ENCODE measurements around the gene P2RX6.

The P2RX6 gene

GRCh38 chr22:20978419-20978818 is 36.5 kb upstream of the P2RX6 start:
- no peak for DNase-seq (ENCODE audit: extremely low read depth, insufficient read length)
- TF ChIP-seq, protein P1, sequence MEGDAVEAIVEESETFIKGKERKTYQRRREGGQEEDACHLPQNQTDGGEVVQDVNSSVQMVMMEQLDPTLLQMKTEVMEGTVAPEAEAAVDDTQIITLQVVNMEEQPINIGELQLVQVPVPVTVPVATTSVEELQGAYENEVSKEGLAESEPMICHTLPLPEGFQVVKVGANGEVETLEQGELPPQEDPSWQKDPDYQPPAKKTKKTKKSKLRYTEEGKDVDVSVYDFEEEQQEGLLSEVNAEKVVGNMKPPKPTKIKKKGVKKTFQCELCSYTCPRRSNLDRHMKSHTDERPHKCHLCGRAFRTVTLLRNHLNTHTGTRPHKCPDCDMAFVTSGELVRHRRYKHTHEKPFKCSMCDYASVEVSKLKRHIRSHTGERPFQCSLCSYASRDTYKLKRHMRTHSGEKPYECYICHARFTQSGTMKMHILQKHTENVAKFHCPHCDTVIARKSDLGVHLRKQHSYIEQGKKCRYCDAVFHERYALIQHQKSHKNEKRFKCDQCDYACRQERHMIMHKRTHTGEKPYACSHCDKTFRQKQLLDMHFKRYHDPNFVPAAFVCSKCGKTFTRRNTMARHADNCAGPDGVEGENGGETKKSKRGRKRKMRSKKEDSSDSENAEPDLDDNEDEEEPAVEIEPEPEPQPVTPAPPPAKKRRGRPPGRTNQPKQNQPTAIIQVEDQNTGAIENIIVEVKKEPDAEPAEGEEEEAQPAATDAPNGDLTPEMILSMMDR (IDR thresholded peaks at IDR 0.05; ENCODE audit: insufficient read depth, low read length, poor library complexity, severe bottlenecking), result no peak
- H3K36me3 ChIP-seq (ENCODE audit: control insufficient read depth, insufficient read depth, low read length), result no peaks in the 10 kb centered on the region
- no peak overlapping the region for H3K4me3 ChIP-seq (replicated peaks; ENCODE audit: low read depth, low read length)
- no peaks in the 10 kb centered on the region for H3K27me3 ChIP-seq (replicated peaks; ENCODE audit: control insufficient read depth, insufficient read depth, low read length)

DNA sequence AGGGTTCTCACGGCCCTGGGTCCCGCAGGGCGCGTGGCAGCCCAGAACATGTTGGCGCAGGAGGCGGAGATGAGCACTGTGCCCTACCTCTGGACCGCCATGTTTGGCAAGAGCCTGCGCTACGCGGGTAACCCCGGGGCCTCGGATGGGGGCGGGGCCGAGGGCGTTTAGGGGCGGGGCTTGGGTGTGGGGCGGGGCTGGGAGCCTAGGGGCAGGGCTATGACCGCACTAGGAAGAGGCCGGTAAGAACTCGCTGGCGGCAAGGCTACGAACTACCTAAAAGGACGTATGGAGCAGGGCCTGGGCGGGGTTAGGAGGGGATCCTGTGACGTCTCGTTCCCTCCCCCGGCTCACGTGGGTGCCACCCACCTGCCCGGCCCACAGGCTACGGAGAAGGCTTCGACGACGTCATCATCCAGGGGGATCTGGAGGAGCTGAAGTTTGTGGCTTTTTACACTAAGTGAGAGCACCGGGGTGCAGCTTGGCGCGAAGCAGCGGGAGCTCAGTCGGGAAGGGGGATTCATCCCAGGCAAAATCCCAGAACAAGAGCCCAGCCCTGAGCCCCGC is 35.6 kb upstream of the P2RX6 start:
- H3K36me3 ChIP-seq (ENCODE audit: control insufficient read depth, insufficient read depth, low read length), result no peaks in the 10 kb centered on the region
- peak; percentile 78 for DNase-seq (ENCODE audit: extremely low read depth, insufficient read length)
- TF ChIP-seq, protein P1 (IDR thresholded peaks at IDR 0.05; ENCODE audit: insufficient read depth, low read length, poor library complexity, severe bottlenecking), result no peak
- no peak overlapping the region for H3K4me3 ChIP-seq (replicated peaks; ENCODE audit: low read depth, low read length)
- no peaks in the 10 kb centered on the region for H3K27me3 ChIP-seq (replicated peaks; ENCODE audit: control insufficient read depth, insufficient read depth, low read length)

DNA sequence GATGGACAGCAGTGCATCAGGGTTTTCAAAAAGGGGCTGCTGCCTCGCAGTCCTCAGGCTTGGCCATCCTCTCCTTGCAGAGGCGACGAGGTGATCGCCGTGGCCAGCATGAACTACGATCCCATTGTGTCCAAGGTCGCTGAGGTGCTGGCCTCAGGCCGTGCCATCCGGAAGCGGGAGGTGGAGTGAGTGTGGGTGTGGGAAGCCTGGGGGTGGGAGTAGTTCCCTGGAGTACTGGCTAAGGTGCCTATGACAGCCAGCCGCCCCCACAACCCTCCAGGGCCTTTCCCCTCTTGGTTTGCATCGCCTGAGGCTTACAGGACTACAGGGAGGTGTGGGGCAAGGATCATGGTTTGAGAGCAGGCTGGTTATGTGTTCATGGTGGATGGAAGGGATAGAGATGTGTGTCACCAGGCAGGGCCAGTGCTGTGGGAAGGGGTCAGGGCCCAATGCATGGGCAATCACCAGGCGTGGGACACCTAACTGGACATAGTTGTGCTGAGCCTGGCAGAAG is 35.0 kb upstream of the P2RX6 start:
- no peaks in the 10 kb centered on the region for H3K36me3 ChIP-seq (ENCODE audit: control insufficient read depth, insufficient read depth, low read length)
- DNase-seq (ENCODE audit: extremely low read depth, insufficient read length), result no peak
- TF ChIP-seq, protein P1 (IDR thresholded peaks at IDR 0.05; ENCODE audit: insufficient read depth, low read length, poor library complexity, severe bottlenecking), result no peak
- H3K4me3 ChIP-seq (replicated peaks; ENCODE audit: low read depth, low read length), result no peak overlapping the region
- no peaks in the 10 kb centered on the region for H3K27me3 ChIP-seq (replicated peaks; ENCODE audit: control insufficient read depth, insufficient read depth, low read length)

GRCh38 chr22:20980523-20980922 is 34.4 kb upstream of the P2RX6 start:
- TF ChIP-seq, protein P1 (IDR thresholded peaks at IDR 0.05; ENCODE audit: insufficient read depth, low read length, poor library complexity, severe bottlenecking), result no peak
- H3K27me3 ChIP-seq (replicated peaks; ENCODE audit: control insufficient read depth, insufficient read depth, low read length), result no peaks in the 10 kb centered on the region
- DNase-seq (ENCODE audit: extremely low read depth, insufficient read length), result no peak
- H3K4me3 ChIP-seq (replicated peaks; ENCODE audit: low read depth, low read length), result no peak overlapping the region
- no peaks in the 10 kb centered on the region; the same call in 1 of the 2 replicates for H3K36me3 ChIP-seq (ENCODE audit: control insufficient read depth, insufficient read depth, low read length)

GRCh38 chr22:20980938-20981722 is 33.8 kb upstream of the P2RX6 start:
- DNase-seq (ENCODE audit: extremely low read depth, insufficient read length), result no peak
- TF ChIP-seq, protein P1 (IDR thresholded peaks at IDR 0.05; ENCODE audit: insufficient read depth, low read length, poor library complexity, severe bottlenecking), result no peak
- Histone ChIP-seq H3K36me3 (ENCODE audit: control insufficient read depth, insufficient read depth, low read length) (no peaks in the 10 kb centered on the region; the same call in 1 of the 2 replicates), H3K4me3 (replicated peaks; ENCODE audit: low read depth, low read length) (peak overlapping the region; percentile 98), H3K27me3 (replicated peaks; ENCODE audit: control insufficient read depth, insufficient read depth, low read length) (no peaks in the 10 kb centered on the region)
